ENCODE measurements around the gene IL9.
A peak's percentile ranks its signal among the peaks of the same experiment; 100 is the strongest.

IL9 gene

GRCh38 chr5:135887881-135888614, 7.6 kb downstream of the IL9 start:
- Histone ChIP-seq H3K4me3 (ENCODE audit: low read length in 2 of 2) (no peak overlapping the region), H3K4ac (ENCODE audit: low read length) (no peak overlapping the region), H3K14ac (ENCODE audit: low read length) (no peak overlapping the region), H2BK15ac (ENCODE audit: low read length) (no peak overlapping the region), H2BK120ac (ENCODE audit: low read depth, low read length) (no peak overlapping the region), H3K36me3 (replicated peaks in 1 of 2; ENCODE audit: control insufficient read depth in 2 of 2, insufficient read depth in 2 of 2, low read length in 2 of 2) (no peaks in the 10 kb centered on the region), H3K79me1 (ENCODE audit: low read depth, low read length) (no peaks in the 10 kb centered on the region), H3K18ac (ENCODE audit: low read length) (no peak overlapping the region), H3K23ac (ENCODE audit: low read depth, low read length, poor library complexity) (no peak overlapping the region), H3K27me3 (ENCODE audit: control insufficient read depth in 3 of 3, insufficient read depth in 3 of 3, low read depth in 1 of 3, low read length in 3 of 3) (peaks cover 0 to 4% (median 0%) of the 10 kb centered on the region in 3 experiments), H3K4me1 (ENCODE audit: control insufficient read depth in 2 of 2, insufficient read depth in 1 of 2, low read depth in 1 of 2, low read length in 2 of 2) (peaks cover 0 to 3% of the 10 kb centered on the region in 2 donors), H3K27ac (replicated peaks; ENCODE audit: low read length) (no peak overlapping the region), H3K9me3 (replicated peaks in 1 of 2; ENCODE audit: control insufficient read depth in 2 of 2, insufficient read depth in 1 of 2, low read depth in 1 of 2, low read length in 2 of 2) (no peaks in the 10 kb centered on the region), H3K9ac (ENCODE audit: low read depth, low read length, poor library complexity) (no peak overlapping the region), H2BK12ac (ENCODE audit: low read length) (no peak overlapping the region), H2AFZ (ENCODE audit: low read length) (no peak overlapping the region), H2BK5ac (ENCODE audit: low read length) (no peak overlapping the region), H4K91ac (ENCODE audit: low read depth, low read length, poor library complexity) (no peak overlapping the region), H2AK5ac (ENCODE audit: low read depth, low read length) (no peak overlapping the region), H3K4me2 (ENCODE audit: insufficient read depth, low read length, poor library complexity, severe bottlenecking) (no peak overlapping the region), H4K8ac (ENCODE audit: low read depth, low read length) (no peak overlapping the region)
- DNase-seq (ENCODE audit: low spot score): peak; percentile 21
- no CpG with 5 or more reads among the region's 13 CpGs for WGBS, 2 donors (ENCODE audit: extremely low coverage in 2 of 2, insufficient read length in 2 of 2, insufficient replicate concordance in 1 of 2)

DNA sequence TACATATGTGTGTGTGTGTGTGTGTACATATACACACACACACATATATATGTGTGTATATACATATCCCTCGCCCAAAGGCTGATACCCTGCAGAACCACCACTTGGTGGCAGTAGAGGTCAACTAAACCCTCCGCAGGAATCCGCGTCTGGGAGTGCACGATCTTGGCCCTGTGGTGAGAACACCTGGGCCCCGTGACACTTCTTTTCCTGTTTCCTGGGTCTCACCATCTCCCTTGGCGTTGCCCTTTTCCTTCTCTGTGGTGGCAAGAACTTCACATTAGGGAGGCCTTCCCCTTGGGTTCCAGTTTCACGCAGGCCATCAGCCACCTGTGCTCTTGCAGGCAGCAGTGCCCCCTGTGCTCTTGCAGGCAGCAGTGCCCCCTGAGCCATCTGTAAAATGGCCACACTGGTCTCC, 8.2 kb downstream of the IL9 start:
- H3K4me1 ChIP-seq (ENCODE audit: control insufficient read depth in 2 of 2, insufficient read depth in 1 of 2, low read depth in 1 of 2, low read length in 2 of 2): peaks cover 0 to 3% of the 10 kb centered on the region in 2 donors
- no peak overlapping the region for H2AK5ac ChIP-seq (ENCODE audit: low read depth, low read length)
- H3K27me3 ChIP-seq (ENCODE audit: control insufficient read depth in 3 of 3, insufficient read depth in 3 of 3, low read depth in 1 of 3, low read length in 3 of 3): peaks cover 0 to 4% (median 0%) of the 10 kb centered on the region in 3 experiments
- peak; percentile 64 for DNase-seq (ENCODE audit: low spot score)
- H4K8ac ChIP-seq (ENCODE audit: low read depth, low read length): no peak overlapping the region
- no peak overlapping the region for H4K91ac ChIP-seq (ENCODE audit: low read depth, low read length, poor library complexity)
- H3K4ac ChIP-seq (ENCODE audit: low read length): no peak overlapping the region
- WGBS, 2 donors (ENCODE audit: extremely low coverage in 2 of 2, insufficient read length in 2 of 2, insufficient replicate concordance in 1 of 2): no CpG with 5 or more reads among the region's 8 CpGs
- no peak overlapping the region for H3K14ac ChIP-seq (ENCODE audit: low read length)
- H2BK120ac ChIP-seq (ENCODE audit: low read depth, low read length): no peak overlapping the region
- no peak overlapping the region for H2BK15ac ChIP-seq (ENCODE audit: low read length)
- no peaks in the 10 kb centered on the region for H3K9me3 ChIP-seq (replicated peaks in 1 of 2; ENCODE audit: control insufficient read depth in 2 of 2, insufficient read depth in 1 of 2, low read depth in 1 of 2, low read length in 2 of 2)
- H2BK12ac ChIP-seq (ENCODE audit: low read length): no peak overlapping the region
- no peaks in the 10 kb centered on the region for H3K36me3 ChIP-seq (replicated peaks in 1 of 2; ENCODE audit: control insufficient read depth in 2 of 2, insufficient read depth in 2 of 2, low read length in 2 of 2)
- H3K4me2 ChIP-seq (ENCODE audit: insufficient read depth, low read length, poor library complexity, severe bottlenecking): peak overlapping the region; percentile 31
- no peak overlapping the region for H2BK5ac ChIP-seq (ENCODE audit: low read length)
- H3K23ac ChIP-seq (ENCODE audit: low read depth, low read length, poor library complexity): no peak overlapping the region
- no peak overlapping the region for H3K27ac ChIP-seq (replicated peaks; ENCODE audit: low read length)
- no peaks in the 10 kb centered on the region for H3K79me1 ChIP-seq (ENCODE audit: low read depth, low read length)
- no peak overlapping the region for H3K9ac ChIP-seq (ENCODE audit: low read depth, low read length, poor library complexity)
- no peak overlapping the region for H3K18ac ChIP-seq (ENCODE audit: low read length)
- H3K4me3 ChIP-seq (ENCODE audit: low read length in 2 of 2): no peak overlapping the region
- no peak overlapping the region for H2AFZ ChIP-seq (ENCODE audit: low read length)

GRCh38 chr5:135886136-135886535, 9.5 kb downstream of the IL9 start:
- no peak for DNase-seq (ENCODE audit: low spot score)

DNA sequence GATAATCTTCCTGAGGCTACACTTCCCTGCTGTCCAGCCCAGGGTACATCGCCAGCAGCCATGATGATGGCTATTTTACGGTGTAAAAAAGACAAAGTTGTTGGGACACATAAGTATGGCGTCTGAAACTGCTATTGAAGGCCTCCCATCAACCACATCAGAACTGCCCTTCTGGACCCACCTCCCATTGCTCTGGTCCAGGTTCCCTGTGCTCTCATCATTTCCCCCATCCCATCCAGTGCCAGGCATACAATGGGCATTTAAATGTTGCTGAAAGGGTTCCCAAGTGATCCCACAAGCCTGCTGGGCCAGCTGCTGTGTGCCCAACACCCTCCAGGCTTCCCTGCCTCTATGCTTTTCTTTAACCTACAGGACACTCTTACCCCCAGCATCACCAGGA, 10.6 kb downstream of the IL9 start:
- DNase-seq (ENCODE audit: low spot score): no peak
- Histone ChIP-seq H3K18ac (ENCODE audit: low read length) (no peak overlapping the region), H2BK5ac (ENCODE audit: low read length) (no peak overlapping the region), H3K4me2 (ENCODE audit: insufficient read depth, low read length, poor library complexity, severe bottlenecking) (no peak overlapping the region), H4K91ac (ENCODE audit: low read depth, low read length, poor library complexity) (no peak overlapping the region), H2BK120ac (ENCODE audit: low read depth, low read length) (no peak overlapping the region), H3K4me1 (ENCODE audit: control insufficient read depth in 2 of 2, insufficient read depth in 1 of 2, low read depth in 1 of 2, low read length in 2 of 2) (peaks cover 0 to 3% of the 10 kb centered on the region in 2 donors), H4K8ac (ENCODE audit: low read depth, low read length) (no peak overlapping the region), H3K27me3 (ENCODE audit: control insufficient read depth in 3 of 3, insufficient read depth in 3 of 3, low read depth in 1 of 3, low read length in 3 of 3) (peaks cover 0 to 4% (median 0%) of the 10 kb centered on the region in 3 experiments), H3K23ac (ENCODE audit: low read depth, low read length, poor library complexity) (no peak overlapping the region), H2AK5ac (ENCODE audit: low read depth, low read length) (no peak overlapping the region), H3K9me3 (replicated peaks in 1 of 2; ENCODE audit: control insufficient read depth in 2 of 2, insufficient read depth in 1 of 2, low read depth in 1 of 2, low read length in 2 of 2) (no peaks in the 10 kb centered on the region), H3K4ac (ENCODE audit: low read length) (no peak overlapping the region), H3K79me1 (ENCODE audit: low read depth, low read length) (no peaks in the 10 kb centered on the region), H3K27ac (replicated peaks; ENCODE audit: low read length) (no peak overlapping the region), H2AFZ (ENCODE audit: low read length) (no peak overlapping the region), H3K4me3 (ENCODE audit: low read length in 2 of 2) (no peak overlapping the region), H2BK12ac (ENCODE audit: low read length) (no peak overlapping the region), H3K36me3 (replicated peaks in 1 of 2; ENCODE audit: control insufficient read depth in 2 of 2, insufficient read depth in 2 of 2, low read length in 2 of 2) (no peaks in the 10 kb centered on the region), H3K9ac (ENCODE audit: low read depth, low read length, poor library complexity) (no peak overlapping the region), H2BK15ac (ENCODE audit: low read length) (no peak overlapping the region), H3K14ac (ENCODE audit: low read length) (no peak overlapping the region)
- WGBS, 2 donors (ENCODE audit: extremely low coverage in 2 of 2, insufficient read length in 2 of 2, insufficient replicate concordance in 1 of 2): no CpG with 5 or more reads among the region's 3 CpGs

More at GRCh38 chr5:135886136-135886535, 9.5 kb downstream of the IL9 start:
- Histone ChIP-seq H3K23ac (ENCODE audit: low read depth, low read length, poor library complexity) (no peak overlapping the region), H3K14ac (ENCODE audit: low read length) (no peak overlapping the region), H3K4me3 (ENCODE audit: low read length in 2 of 2) (no peak overlapping the region), H2BK120ac (ENCODE audit: low read depth, low read length) (no peak overlapping the region), H3K9me3 (replicated peaks in 1 of 2; ENCODE audit: control insufficient read depth in 2 of 2, insufficient read depth in 1 of 2, low read depth in 1 of 2, low read length in 2 of 2) (no peaks in the 10 kb centered on the region), H3K4me2 (ENCODE audit: insufficient read depth, low read length, poor library complexity, severe bottlenecking) (no peak overlapping the region), H4K8ac (ENCODE audit: low read depth, low read length) (no peak overlapping the region), H3K9ac (ENCODE audit: low read depth, low read length, poor library complexity) (no peak overlapping the region), H3K27me3 (ENCODE audit: control insufficient read depth in 3 of 3, insufficient read depth in 3 of 3, low read depth in 1 of 3, low read length in 3 of 3) (peaks cover 0 to 4% (median 0%) of the 10 kb centered on the region in 3 experiments), H3K18ac (ENCODE audit: low read length) (no peak overlapping the region), H3K4me1 (ENCODE audit: control insufficient read depth in 2 of 2, insufficient read depth in 1 of 2, low read depth in 1 of 2, low read length in 2 of 2) (peaks cover 0 to 3% of the 10 kb centered on the region in 2 donors), H3K79me1 (ENCODE audit: low read depth, low read length) (no peaks in the 10 kb centered on the region), H3K36me3 (replicated peaks in 1 of 2; ENCODE audit: control insufficient read depth in 2 of 2, insufficient read depth in 2 of 2, low read length in 2 of 2) (no peaks in the 10 kb centered on the region), H3K4ac (ENCODE audit: low read length) (no peak overlapping the region), H2AFZ (ENCODE audit: low read length) (no peak overlapping the region), H2AK5ac (ENCODE audit: low read depth, low read length) (no peak overlapping the region), H3K27ac (replicated peaks; ENCODE audit: low read length) (no peak overlapping the region), H4K91ac (ENCODE audit: low read depth, low read length, poor library complexity) (no peak overlapping the region), H2BK12ac (ENCODE audit: low read length) (no peak overlapping the region), H2BK5ac (ENCODE audit: low read length) (no peak overlapping the region), H2BK15ac (ENCODE audit: low read length) (no peak overlapping the region)
- no CpG with 5 or more reads among the region's 4 CpGs for WGBS, 2 donors (ENCODE audit: extremely low coverage in 2 of 2, insufficient read length in 2 of 2, insufficient replicate concordance in 1 of 2)
